GM19043 (cell line): Measurements from ENCODE around the gene ACBD7.
A peak's percentile ranks its signal among the peaks of the same experiment; 100 is the strongest.

ENCODE experiments used
- ATAC-seq: cut with Tn5 transposase; IDR thresholded peaks from one replicate; pipeline ENCODE4 v1.9.1; 2021; ENCODE audit warnings: low read depth; ENCODE audit not compliant: unreplicated experiment

Gene ACBD7

DNA sequence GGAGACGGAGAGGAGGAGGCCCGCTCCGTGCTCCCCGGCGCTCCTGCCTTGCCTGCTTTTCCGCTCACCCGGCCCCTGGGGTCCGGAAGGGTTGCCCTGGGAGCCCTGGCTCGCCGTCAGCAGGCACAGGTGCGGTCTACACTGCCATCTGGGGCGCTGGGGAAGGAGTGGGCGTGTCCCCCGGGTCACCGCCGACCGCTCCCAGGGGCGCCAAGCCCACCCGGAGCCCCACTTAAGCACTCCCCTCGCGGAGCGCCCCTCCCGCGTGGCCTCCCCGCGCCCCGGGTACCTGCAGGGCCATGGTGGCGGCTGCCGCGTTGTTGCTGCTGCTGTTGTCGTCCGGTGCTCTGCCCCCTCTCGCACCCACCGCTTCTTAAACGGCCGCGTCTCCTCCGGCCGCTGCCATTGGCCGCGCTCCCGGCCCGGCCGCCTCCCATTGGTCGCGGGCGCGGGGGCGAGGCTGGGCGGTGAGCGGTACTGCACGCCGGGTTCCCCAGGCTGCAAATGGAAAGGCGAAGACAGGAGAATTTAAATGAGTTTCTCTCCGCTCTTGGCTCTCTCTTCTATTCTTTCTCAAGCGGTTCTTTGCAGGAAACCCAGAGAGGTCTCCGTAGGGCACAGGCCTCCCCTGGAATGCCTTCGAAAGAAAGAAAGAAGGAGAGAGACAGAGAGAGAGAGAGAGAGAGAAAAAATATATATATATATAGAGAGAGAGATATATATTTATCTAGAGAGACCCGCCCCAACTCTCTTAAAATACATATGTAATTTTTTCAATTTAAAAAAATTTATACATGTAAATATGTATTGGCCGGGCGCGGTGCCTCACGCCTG, at the start of gene ACBD7:
TSS of gene ACBD7 (minus strand) at position 349 of the 834 bp plus-strand sequence. CDS start at position 301, 48 bp downstream.
- peak; percentile 100 for ATAC-seq

DNA sequence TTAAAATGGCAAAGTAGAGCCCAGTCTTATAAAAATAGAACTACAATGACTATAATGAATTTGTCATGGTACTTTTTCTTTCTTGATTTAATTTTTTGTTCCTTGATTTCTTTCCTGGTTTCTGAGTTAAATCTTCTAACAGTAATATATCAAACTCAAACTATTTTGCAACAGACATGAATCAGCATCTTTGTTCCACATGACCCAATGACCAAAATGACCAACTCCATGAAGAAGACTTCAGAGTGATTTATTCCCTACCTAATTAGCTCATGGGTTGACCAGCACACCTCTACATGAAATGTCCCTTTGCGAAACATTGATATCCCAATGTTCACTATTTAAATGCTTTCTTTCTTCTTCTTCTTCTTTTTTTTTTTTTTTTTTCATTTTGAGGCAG, 49.1 kb upstream of the ACBD7 start:
- ATAC-seq = no peak

DNA sequence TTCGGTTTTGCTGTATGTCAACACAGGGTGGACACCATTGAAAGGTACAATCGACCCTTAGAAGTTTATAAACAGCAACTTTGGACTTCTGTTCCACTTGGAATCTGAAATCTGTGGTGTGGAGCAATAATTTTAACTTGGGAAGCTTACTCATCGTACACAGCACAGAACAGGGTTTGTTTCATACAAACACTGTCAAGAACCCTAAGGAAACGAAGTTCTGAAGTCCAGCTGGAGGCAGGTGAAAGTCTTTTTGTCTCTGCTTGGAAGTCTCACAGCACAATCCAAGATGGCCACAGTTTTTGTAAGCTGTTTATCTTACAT, 48.4 kb upstream of the ACBD7 start:
- ATAC-seq = no peak

DNA sequence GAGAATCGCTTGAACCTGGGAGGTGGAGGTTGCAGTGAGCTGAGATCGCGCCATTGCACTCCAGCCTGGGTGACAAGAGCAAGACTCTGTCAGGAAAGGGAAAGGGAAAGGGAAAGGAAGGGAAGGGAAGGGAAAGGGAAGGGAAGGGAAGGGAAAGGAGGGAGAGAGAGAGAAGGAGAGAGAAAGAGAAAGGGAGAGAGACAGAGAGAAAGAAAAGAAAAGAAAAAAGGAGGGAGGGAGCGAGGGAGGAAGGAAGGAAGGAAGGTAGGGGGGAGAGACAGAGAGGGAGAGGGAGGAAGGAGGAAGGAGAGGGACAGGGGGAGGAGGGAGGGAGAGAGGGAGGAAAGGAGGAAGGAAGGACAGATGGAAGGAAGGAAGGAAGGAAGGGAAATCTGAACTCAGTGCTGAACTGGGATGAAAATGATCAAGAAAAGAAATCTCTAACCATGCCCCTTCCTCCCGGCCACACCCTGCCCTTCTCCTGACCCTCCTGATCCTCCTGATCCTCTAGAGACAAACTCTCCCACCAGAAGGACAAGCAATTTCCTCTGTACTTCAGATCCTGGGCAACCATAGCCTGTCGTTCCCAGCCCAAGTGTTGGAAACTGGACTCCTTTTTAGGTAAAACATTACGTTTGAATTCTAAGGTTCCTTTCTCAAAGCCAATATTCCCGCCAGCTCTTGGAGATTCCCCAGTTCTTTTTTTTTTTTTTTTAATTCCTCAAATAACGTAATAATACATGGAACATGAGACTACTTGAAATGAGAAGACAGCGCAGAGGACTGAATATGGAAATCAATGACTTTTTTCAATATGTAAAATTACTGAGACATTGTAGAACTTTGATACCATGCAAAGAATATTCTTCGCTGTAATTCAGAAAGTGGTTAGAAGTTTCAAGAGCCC, 47.8 kb upstream of the ACBD7 start:
- no peak for ATAC-seq

DNA sequence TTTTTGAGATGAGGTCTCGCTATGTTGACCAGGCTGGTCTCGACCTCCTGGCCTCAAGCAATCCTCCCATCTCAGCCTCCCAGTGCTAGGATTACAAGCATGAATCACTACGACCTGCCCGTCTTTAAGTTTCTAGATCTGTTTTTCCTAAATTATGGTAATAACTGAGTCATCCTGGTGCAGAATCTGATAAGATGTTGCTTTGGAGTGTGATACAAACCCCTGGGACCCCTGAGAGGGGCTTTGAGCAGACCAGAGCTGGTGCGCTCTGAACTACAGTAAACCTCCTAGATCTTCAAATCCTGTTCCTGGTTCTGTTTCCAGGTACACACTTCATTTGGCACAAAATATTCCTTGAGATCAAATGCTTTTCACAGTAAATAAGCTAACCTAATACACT, 42.8 kb upstream of the ACBD7 start:
- no peak for ATAC-seq

DNA sequence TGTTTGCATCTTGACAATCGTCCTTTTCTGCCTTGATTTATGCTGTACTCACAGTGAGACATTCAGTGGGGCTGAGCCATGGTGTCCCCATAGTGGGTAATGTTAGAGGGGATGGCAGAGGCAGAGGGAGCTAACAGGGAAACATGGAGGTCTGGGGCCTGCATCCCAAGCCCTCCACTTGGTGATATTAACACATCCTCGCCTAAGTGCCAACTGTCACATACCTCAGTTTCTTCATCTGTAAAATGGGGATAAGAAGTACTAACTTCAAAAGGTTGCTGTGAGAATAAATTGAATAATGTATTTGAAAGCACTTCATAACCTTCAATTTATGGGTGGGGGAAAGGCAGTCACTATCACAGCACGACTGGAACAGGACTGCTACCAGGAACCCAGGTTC, 36.3 kb upstream of the ACBD7 start:
- ATAC-seq = no peak

DNA sequence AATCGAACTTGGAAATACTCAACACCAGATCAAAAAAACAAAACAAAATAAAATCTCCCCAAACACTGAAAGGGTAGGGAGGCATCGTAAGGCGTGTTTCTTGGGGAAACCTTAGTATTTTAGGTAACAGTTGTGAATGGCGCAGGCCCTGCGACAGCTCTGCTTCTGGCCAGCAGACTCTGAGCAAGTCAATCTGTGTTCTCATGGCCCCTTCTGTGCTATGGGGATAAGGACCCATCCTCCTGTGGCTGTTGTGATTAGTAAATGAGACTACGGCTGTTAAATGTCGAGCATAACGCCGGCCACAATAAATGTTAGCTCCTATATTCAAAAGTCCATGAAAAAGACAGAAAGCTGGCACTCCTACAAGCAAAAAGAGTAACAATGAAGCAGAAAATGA, 35.6 kb upstream of the ACBD7 start:
- no peak for ATAC-seq

DNA sequence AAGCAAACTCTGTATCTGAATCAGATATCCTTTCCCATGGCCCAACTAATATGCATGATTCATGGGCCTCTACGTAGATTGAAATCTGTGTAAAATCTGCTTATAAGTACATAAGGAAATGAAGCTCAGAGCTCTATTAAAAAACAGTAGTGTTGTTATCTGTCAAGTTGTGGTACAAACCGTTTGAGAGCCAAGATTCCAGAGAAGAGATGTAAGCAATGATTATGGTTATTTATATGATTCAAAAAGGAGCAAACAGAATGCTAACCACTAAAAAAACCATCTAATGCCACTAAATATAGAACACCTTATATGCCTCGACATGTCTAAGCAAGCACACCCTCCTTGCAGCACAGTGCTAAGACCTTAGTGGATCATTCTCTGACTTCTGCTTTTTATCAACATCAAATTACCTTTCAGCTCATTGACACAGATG, 35.2 kb upstream of the ACBD7 start:
- no peak for ATAC-seq

DNA sequence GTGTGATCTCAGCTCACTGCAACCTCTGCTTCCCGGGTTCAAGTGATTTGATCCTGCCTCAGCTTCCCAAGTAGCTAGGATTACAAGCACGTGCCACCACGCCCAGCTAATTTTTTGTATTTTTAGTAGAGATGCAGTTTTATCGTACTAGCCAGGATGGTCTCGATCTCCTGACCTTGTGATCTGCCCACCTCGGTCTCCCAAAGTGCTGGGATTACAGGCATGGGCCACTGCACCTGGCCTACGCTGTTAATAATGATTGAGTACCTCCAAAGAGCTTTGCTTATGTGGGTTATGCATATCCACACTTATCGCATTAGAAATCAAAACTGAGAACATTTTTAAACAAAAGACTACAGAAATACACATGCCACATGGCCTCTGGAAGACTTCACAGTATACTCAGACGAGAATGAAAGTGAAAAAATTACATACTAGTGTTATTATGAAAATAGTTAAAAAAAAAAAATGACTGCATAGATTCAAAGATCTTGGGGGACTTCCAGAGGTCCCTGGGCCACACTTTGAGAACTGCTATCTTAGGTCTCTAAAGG, 34.0 kb upstream of the ACBD7 start:
- peak; percentile 88 for ATAC-seq

DNA sequence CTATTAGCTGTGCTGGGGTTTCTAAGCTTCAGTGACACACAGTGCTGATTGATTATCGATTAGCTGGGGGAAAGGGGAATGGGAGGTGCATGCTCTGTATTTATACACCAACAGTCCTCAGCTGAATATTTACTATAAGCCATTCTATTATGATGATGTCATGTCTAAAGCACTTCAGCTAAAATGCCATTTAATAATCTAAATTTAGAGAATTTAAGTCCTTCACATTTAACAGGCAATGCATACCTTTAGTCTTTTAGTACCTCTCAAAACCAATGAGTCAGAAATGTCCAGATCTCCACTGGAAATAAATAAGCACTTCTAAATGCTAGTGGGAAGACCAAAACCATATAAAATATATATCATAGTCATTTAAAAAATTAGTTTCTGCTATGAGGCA, 33.1 kb upstream of the ACBD7 start:
- ATAC-seq = no peak

DNA sequence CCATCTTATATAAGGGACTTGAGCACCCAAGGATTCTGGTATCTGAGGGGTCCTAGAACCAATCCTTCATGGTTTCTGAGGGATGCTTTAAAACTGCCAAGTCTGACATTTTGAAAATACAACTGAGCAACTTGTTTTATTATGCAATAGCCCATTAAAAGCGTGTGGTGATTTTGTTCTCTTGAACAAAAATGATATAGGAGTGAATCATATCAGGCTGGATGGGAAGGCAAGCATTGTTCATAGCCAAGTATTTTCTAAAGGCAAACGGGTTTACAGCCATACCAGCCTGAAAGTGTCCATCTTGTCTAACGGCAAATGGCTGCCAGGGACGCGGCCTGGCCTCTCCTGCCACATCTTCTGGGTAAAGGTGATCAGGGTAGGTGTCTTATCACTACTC, 31.9 kb upstream of the ACBD7 start:
- ATAC-seq = no peak

DNA sequence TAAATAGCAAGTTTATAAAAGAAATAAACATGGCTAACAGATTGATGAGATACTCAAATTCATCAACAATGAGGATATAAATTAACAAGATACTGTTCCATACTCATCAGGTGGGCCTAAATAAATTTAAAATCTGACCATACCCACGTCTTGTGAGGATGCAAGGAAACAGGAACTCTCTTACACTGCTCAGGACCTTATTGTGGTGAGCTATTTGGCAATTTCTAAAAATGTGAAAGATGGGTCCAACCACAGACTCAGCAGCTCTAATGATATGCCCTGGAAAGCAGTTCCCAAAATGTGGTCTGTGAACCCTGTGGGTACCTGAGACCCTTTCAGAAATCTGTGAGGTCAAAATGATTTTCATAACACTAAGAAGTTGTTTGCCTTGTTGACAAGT, 30.0 kb upstream of the ACBD7 start:
- ATAC-seq = no peak

DNA sequence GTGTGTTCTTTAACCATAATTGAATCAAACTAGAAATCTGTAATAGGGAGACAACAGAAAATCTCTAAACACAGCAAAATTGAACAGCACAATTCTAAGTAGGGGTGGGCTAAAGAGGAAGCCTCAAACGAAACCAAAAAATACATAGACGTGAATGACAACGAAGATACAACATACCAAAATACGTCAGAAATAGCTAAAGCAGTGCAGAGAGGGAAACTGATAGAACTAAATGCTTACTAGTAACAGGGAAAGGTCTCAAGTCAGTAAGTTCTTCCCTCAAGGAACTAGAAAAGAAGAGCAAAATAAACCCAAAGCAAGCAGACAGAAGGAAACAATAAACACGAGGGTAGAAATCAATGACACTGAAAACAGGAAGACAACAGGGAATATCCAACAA, 27.6 kb upstream of the ACBD7 start:
- no peak for ATAC-seq

DNA sequence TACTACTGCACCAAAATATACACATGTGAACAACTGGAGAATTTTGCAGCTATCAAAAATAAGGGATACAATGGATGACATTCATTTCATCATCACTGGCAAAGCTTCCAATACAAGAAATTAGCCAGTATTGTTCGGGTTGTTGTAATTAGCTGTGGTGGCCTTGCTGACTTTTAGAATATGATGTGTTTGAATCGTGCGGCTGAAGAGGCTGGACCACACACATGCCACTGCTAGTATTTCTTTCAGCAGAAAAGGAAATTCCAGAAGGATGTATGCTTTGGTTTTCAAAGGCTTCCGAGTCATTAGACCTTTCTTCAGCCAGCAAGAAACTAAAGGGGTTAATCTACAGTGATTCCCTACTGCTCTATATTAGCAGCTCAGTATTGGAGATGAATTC, 25.2 kb upstream of the ACBD7 start:
- no peak for ATAC-seq

DNA sequence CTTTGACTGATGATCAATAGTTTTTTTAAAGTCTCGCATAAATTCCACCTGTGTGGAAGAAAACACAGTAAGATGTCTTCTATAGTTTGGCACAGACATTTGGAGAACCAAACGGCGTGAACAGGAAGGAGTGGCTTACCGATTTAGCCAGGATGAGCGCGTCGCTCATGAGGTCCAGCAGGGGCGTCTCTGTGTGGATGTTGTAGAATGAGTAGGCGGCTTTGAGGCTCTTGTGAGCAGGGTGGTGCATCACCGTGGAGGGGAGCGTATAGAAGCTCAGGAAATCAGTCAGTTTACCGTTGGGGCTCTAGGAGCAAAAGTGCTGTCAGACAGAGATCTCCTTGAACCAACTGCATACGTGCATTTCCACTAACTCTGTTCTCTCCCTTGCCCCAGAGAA, 24.1 kb upstream of the ACBD7 start:
- ATAC-seq = no peak

DNA sequence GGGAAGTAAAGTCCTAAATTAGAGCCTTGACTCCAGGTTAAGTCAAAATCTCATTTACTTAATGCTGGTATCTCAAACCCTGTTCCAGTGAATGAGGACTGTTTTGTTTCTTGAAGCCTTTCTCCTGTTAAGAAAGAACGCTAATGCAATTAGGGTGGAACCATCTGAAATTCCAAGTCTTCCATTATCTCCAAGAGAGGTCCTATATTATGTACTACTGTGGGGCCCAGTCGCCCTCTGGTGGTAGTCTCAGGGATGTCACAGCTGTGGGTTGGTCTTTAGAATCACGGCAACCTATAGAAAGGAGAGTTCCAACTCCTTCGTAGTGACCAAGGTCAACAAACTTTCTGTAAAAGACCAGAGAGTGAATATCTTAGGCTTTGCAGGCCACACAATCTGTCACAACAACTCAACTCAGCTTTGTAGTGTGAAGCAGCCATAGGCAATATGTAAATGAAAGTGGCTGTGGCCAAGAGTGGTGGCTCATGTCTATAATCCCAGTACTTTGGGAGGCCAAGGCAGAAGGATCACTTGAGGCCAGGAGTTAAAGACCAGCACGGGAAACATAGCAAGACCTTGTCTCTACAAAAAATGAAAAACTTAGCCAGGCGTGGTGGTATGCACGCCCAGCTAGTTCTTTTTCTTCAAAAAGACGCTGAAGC, 17.9 kb upstream of the ACBD7 start:
- ATAC-seq = no peak

DNA sequence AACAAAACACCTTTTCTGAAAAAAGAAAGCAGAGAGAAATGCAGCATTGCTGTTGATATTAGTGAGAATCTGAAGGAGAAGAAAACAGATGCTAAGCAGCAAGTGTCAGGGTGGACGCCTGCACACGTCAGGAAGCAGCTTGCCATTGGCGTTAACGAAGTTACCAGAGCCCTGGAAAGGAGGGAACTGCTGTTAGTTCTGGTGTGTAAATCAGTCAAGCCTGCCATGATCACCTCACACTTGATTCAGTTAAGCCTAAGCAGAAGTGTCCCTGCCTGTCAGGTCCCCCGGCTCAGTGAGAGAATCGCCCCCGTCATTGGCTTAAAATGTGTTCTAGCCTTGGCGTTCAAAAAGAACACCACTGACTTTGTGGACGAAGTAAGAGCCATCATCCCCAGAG, 14.9 kb upstream of the ACBD7 start:
- no peak for ATAC-seq

DNA sequence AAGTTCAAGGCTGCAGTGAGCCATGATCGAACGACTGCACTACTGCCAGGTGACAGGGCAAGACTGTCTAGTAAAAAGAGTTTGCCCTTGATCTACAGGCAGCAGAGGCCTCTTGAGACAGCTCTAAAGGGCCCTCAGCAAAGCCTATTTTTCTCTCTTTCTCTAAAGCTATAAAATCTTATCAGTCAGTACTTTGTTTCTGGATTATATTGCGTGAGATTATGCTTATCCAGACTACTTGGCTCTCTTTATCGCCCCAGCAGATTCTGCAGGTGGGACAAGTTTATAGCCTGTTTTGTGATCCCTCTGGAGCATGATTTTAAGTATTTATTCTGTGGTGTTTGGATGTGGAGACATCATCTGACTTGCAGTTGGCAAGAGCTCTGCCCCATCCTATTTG, 11.3 kb upstream of the ACBD7 start:
- no peak for ATAC-seq

DNA sequence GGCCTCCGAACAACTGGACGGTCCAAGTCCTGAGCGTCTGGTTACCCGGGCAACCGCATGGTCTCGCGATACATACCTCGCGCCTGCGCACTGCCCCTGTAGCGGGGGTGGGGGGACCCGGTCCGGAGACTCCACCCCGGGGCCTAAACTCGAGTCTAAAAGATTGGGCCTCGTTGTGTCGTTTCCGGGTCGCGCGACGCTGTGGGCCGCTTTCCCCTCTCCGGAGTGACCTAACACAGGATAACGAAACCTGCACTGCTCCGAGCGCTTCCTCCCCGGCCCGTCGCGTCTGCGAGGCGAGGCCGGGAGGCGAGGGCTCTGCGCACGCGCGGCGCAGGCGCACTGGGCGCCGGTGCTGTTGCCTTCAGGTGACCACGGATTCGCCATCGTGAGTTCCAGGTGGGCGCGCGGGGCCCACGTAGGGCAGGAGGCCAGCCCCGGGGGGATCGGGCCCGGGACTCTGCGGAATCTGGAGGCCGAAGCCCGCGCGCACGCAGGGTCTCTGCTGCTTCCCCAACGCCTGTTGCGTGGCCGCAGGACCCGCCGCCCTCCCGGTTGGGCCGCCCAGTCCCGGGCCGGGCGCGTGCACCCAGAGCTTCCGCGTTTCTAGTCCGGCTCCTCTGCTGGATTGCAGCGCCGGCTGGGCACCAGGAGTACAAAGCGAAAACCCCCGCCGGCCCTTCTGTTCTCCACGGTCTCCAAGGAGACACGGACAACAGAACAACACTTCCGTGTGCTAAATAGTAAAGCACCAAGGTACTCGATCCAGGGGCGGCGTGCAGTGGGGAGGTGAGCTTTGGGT, 8.6 kb upstream of the ACBD7 start, which contains the start of gene RPP38:
TSS of gene RPP38 (plus strand) at position 345 of the 802 bp plus-strand sequence. CDS start 5,960 bp downstream, outside the sequence.
- ATAC-seq = peak; percentile 73

DNA sequence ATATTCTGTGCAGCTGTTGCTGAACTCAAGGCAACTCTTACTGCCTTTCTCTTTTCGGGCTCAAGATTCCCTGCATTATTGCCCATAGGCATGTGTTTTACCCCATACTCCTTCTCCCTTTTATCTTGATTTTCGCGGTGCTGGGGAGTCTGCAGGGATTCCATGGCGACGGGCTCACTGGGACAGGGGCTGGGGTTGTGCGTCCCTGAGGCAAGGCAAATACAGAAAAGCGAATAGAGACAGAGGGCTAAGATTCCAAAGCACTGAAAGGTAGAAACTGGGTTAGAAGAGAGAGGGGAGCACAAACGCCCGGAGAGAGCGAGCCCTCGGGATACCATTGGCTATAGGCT, 8.1 kb upstream of the ACBD7 start:
- peak; percentile 9 for ATAC-seq
